GM19467 (cell line): ENCODE measurements around the gene BRSK2.
"Not testable (repeated sequence)": the region's sequence is repeated elsewhere in the genome, so short reads cannot be mapped to it uniquely, and the experiment has no call there.

Experiments used
- ATAC-seq: cut with Tn5 transposase; IDR thresholded peaks from one replicate; pipeline ENCODE4 v1.9.1; 2021; ENCODE audit warnings: mild to moderate bottlenecking, moderate library complexity; ENCODE audit not compliant: unreplicated experiment

BRSK2 gene

DNA sequence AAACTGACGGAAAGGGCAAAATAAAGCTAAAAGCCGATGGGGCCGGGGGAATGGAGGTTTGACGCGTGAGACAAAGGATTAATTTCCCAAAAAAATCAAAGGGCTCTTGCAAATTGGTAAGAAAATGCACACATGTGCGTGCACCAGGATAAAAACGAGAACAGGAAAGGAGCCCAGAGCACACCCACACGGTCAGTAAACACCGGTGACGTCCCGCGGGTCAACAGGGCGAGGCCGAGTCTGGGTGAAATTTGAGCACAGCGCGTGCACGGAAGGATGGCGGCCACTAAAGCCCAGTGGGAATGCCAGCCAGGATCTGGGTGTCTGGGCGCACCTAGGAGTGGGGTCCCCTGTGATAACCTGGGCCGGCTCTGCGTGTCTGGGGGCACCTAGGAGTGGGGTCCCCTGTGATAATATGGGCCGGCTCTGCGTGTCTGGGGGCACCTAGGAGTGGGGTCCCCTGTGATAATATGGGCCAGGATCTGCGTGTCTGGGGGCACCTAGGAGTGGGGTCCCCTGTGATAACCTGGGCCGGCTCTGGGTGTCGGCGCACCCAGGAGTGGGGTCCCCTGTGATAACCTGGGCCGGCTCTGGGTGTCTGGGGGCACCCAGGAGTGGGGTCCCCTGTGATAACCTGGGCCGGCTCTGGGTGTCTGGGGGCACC is 44.4 kb downstream of the BRSK2 start:
- no peak for ATAC-seq

DNA sequence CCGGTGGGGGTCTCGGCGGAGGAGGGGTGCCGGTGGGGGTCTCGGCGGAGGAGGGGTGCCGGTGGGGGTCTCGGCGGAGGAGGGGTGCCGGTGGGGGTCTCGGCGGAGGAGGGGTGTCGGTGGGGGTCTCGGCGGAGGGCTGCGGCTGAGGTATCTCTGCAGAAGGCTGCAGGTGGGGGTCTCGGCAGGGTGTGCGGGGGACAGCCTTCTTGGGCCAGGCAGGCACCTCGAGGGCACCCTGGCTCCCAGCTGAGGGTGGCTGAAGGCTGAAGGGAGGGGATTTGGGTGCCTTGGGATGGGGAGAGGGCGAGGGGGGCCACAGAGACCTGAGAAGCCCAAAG is 45.7 kb downstream of the BRSK2 start:
- not testable (repeated sequence) for ATAC-seq

DNA sequence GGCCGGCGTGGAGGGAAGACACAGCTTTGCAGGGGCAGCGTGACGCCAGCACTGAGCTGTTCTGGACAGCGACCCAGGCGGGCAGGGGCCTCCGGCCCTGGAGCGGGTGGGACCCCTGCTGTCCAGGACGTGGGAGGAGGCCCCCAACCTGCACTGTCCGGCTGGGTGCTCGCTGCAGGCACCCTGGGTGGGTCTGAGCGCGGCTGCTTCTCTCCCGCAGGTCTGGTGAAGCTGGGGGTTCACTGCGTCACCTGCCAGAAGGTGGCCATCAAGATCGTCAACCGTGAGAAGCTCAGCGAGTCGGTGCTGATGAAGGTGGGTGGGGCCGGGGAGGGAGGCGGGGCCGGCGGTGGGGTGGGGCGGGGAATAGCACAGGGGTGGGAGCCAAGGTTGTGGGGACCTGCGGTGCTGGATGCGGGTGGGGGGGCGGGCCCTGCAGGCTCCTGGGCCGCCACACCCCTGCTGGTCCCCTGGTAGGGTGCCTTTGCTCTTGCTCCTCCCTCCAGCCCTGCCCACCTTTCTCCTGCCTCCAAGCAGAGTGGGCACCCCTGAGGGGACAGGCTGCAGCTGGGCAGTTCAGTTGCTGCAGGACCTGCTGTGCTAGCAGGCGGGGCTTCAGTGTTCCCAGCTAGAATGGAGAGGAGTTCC is 46.2 kb downstream of the BRSK2 start:
- ATAC-seq: no peak

DNA sequence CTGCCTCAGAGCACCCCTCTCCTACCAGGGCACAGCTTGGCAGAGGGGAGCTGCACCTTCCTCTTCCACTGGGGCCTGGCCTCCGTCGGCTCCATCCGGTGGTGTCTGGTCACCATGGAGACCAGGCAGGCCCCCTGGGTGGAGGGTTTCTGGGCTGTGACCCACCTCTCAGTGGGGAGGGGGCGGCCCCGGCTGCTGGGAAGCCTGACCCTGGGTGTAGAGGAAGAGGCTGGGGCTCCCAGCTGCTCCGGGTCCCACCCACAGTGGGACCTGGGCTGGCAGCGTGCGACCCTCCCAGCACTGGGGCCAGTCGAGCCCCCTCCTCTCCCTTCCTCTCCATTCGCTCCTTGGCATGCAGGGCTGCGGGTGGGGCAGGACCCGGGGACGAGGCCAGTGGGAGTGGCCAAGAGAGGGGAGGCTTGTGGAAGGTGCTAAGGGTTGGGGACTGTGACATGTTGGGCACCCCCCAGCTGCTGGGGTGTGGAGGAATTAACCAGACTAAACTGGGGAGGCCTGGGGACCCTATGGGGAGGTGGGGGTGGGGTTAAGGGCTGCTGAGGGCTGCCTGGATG is 46.8 kb downstream of the BRSK2 start:
- no peak for ATAC-seq

DNA sequence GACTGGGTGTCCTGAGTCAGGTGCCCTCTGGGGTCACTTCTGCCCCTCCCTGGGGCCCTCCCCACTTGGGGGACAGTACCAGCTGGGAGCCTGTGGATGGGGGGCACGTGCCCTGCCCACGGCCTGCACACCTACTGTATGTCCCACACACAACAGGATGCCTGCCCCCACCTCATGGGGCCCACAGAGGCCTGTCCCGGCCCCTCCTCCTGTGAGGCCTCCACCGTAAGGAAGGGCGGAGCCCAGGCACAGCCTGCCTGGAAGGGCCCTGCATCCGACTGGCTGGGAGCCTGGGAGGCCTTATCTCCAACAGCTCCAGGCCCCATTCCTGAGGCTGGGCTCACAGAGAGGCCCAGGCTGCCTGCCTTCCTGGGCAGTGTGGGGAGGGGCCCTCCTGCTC is 47.8 kb downstream of the BRSK2 start:
- ATAC-seq: no peak

DNA sequence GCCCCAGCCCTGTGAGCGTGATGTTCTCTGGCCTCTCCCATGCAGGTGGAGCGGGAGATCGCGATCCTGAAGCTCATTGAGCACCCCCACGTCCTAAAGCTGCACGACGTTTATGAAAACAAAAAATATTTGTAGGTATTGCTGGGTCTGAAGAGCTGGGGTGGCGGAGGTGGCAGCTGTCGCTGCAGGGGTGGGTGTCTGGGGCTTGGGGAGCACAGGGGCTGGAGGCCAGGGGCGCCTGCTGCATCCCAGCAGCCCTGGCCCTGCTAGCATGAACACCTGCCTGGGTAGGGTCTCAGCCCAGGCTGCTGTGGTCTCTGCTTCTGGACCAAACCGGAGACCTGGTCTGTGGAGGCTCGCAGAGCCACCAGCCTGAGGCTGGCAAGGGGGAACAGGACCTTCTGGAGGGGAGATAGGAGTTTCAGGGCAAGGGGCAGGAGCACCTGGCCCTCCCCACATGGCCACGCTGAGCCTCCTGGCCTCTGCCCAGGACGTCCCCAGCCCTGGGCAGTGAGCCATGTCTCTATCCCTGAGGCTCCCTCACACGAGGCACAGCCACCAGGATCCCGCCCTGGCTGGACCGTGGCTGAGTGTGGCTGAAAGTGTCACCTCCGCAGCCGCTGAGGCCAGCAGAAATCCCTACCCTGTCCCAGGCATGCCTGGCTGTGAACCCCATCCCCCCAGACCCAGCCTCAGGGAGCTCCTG is 48.7 kb downstream of the BRSK2 start:
- no peak for ATAC-seq

DNA sequence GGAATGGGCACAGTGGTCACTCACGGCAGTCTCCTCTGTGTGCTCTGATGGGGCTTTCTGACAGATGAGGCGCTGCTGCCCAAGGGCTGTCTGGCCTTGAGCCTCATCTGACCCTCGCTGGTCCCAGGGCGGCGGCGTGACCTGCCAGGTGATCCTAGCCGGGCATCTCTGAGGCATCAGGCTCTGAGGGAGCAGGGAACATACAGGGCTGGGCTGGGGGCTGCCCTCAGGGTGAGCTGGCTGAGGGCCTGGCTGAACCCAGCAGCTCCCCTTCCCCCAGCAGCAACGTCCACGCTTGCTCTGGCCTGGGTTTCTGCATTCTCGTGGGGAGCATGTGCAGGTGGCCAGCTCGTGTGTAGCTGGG is 49.2 kb downstream of the BRSK2 start:
- ATAC-seq: no peak

DNA sequence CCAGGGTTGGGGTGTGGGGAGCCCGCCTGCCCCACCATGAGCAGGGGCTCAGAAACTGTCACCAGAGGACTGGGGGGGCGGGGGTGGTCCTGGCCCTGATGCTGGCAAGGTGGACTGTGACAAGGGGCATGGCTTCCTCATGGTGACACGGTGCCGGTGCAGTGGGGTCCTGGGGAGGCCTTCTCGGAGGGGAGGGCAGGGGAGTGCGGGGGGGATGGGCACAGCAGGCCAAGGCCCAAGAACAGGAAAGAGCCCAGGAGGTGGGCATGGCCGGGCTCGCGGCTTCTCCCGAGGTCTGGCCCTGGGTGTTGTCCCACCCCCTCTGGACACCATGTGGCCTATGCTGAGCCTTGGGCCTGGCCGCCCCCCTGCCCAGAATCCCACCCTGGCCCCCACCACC is 49.6 kb downstream of the BRSK2 start:
- no peak for ATAC-seq

DNA sequence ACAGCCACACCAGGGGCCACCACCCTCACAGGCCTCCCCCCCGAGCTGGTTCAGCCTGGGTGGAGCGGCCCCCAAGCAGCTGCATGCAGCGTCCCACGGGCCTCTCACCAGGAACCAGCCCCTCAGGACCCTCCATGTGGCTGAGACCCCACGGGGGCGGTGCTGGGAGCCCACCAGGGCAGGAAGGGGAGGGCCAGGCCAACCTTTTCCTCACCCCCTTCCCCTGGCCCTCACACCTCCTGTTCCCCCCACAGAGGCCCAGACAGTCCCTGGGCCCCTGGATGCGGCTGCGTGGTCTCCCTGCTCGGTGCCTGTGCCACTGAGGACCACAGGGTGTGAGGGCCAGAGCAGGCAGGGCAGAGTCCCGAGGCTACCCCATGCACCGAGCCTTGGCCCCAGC is 50.3 kb downstream of the BRSK2 start:
- ATAC-seq: no peak

DNA sequence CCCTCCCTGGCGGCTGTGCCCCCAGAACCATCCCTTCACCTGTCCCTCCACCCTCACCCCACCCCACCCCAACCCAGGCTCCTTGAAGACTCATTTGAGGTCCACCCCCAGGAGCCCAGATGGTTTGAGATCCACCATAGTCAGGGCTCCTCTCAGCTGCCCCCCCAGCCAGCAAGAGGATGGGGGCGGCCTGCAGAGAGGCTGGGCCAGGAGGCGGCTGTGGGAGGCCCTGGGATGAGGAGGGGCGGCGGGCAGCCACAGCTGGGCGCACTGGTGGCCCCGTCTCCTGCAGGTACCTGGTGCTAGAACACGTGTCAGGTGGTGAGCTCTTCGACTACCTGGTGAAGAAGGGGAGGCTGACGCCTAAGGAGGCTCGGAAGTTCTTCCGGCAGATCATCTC is 50.8 kb downstream of the BRSK2 start:
- no peak for ATAC-seq

DNA sequence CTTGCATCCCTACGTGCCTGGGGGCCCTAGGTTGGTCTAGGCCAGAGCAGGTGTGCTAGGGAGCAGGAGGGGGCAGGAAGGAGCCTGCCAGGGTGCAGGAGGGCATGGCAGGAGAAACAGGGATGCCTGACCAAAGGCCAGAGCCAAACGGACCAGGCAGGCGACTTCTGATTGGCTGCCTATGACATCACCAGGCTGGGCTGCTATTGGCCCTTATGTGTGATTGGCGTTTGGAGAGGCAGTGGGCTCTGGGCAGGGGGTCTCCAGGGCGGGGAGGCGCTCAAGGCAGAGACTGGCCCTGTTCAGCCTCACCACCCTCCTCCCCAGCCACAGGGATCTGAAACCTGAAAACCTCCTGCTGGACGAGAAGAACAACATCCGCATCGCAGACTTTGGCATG is 52.4 kb downstream of the BRSK2 start:
- ATAC-seq: no peak

DNA sequence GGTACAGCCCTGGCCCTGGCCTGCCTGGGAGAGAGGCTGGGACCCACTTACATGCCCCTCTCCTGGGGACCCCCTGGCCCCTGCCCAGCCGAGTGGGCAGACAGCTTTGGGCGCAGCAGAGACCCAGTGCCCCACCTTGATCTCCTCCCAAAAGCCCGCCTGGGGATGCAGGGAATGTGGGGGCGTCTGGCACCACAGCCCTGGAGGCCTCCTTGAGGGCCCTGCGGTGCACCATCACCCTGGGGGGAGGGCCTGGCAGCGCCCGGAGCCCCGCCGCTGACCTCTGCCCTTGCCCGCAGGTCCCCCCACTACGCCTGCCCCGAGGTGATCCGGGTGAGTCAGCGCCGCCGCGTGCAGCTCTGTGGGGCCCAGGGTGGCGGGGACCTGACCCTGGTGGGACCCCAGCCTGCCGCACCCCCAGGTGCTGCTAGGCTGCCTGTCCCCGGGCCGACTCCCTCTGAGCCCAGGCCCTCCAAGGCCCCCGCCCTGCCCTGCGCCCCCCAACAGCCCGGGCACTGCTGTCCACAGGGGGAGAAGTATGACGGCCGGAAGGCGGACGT is 53.2 kb downstream of the BRSK2 start:
- ATAC-seq: no peak

DNA sequence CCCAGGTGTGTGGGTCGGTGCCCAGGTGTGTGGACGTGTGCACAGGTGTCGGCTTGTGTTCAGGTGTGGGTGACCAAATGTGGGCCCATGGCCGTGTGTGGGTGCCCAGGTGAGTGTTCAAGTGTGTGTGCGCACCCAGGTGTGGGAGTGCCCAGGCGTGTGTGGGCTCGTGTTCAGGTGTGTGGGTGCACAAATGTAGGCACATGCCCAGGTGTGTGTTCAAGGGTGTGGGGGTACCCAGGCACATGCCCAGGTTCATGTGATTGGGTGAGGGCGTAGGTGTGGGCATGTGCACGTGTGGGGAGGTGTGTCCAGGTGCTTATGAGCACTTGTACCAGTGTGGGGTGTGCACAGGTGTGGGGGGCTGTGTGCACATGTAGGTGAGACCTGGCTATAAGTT is 54.0 kb downstream of the BRSK2 start:
- no peak for ATAC-seq

DNA sequence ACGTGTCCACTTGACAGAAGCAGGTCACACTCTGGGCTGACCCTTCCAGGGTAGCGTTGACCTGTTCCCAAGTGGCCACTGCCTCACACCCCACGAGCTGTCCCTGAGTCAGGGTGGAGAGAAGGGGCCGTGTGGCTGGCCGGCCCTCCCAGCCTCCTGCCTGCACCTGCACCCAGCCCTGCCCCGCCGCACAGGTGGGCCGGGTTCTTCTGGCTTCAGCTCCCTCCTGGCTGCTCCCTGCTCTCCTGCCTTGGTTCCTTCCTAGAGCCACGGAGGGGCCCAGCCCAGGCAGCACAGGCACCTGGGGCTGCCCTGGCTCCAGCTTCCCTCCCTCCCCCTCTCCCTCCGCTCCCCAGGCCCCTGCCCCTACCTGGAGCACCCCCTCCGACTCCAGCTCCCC is 54.6 kb downstream of the BRSK2 start:
- ATAC-seq: no peak

DNA sequence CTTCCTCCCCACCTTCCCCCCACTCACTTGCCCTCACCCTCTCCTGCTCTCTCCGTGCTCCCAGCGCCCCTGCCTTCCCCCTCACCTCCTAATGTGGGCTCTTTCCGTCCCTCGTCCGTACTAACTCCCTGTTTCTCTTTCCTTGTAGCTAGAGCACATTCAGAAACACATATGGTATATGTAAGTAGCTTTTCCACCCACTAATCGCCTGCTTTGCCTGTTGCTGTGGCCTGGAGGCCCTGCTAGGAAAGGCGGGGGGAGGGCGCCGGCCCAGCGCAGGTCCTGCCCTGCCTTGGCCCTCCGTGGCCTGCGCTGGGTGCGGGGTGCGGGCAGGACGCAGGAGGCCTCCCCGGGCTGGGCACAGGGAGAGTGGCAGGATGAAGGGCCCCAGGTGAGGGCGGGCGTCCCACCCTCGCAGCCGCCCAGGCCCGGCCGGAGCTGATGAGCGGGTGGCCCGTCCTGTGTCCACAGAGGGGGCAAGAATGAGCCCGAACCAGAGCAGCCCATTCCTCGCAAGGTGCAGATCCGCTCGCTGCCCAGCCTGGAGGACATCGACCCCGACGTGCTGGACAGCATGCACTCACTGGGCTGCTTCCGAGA is 55.2 kb downstream of the BRSK2 start:
- ATAC-seq: no peak

DNA sequence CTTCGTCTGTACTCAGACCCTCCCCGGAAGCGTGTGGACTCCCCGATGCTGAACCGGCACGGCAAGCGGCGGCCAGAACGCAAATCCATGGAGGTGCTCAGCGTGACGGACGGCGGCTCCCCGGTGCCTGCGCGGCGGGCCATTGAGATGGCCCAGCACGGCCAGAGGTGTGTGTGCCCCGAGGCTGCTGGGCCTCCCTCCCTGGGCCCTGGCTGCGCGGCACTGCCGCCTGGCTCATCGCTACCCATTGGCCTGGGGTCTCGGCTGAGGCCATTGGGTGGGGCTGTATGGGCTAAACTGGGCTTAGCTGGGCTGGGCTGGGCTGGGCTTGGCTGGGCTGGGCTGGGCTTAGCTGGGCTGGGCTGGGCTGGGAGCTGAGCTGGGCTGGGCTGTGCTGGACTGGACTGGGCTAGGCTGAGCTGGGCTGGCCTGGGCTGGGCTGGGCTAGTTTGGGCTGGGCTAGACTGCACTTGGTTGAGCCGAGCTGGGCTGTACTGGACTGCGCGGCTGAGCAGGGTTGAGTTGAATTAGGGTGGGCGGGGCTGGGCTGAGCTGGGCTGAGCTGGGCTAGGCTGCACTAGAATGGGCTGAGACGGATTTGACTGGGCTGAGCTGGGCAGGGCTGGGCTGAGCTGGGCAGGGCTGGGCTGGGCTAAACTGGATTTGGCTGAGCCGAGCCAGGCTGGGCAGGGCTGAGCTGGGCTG is 56.2 kb downstream of the BRSK2 start:
- ATAC-seq: no peak

DNA sequence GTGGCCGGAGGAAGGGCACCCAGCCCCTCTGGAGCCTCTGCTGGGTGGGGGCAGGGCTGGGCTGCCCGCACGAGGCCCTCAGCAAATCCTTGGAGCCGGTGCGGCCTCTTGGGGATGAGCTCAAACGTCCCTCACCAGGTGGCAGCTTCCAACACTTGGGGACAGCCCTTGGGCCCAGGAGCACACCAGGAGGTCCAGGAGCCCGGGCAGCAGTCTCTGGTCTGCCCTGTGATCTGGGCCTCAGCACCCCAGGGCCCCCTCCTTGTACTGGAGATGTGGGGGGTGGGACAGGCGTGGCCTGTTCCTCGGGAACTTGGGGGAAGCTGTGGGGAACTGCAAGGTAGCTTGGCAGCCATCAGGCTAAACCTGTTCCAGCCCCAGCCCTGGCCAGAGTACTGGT is 56.9 kb downstream of the BRSK2 start:
- ATAC-seq: no peak

DNA sequence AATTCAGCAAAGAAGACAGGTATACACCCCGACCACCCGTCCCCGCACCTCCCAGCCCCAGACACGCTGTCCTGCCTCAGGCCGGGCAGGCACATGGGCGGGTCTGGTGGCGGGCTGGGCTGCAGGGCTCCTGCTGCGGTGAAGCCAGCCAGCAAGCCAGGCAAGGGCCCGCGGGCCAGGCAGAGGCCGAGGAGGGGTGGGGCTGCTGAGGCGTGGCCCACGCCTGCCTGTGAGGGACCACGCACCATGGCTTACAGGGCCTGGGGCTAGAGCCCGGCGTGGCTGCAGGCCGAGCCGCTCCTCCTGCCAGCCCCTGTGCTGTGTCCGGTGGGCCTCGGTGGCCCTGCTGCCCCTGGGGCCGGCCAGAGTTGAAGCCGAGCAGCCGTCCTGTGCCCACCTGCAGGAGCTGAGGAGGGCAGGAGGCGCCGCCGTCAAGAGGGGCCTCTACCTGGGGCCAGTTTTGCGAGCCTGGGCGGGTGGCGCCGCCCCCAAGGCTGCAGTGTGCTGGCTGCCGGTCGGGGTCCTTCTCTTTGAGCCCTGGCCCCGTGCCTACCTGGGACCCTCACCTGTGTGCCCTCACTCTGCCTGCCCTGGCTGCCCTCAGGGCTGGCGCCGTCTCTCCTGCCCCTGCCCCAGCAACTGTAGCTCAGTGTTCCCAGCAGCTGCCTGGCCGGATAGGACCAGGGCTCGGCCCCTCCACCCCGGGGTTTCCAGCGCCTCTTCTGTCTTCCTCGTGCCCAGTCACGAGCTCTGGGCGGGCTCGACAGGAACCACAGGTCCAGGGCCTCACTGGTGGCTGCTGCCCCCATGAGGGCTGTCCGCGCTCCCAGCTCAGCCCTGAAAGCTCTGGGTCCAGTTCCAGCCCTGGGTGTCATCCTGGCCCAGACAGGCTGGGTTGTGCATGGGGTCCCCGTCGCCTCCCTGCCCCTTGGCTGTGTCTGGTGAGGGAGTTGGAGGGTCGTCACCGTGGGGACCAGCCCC is 58.4 kb downstream of the BRSK2 start:
- no peak for ATAC-seq

DNA sequence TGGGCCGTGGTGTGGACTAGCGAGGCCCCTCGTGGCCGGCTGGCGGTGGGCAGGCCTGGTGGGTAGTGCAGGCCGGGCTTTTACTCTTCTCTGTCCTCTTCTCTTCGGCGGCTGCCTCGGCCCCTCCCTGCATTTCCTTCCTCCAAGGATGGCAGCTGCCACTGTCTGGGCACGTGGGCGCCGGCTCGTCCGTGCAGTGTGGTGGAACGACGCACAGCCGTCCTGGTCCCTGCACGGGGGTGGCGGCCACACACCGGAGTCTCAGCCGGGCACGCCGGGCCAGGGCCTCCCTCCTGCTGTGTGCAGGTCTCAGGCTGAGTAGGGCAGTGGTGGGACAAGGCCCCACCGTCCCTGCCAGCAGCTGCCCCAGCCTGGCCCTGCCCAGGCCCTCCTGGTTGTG is 59.1 kb downstream of the BRSK2 start:
- no peak for ATAC-seq
